Common myeloid progenitor, CD34-positive (primary cell): Measurements from ENCODE around the gene ENKD1.
A peak's percentile ranks its signal among the peaks of the same experiment; 100 is the strongest.

ENCODE experiments used
- CTCF ChIA-PET: fragments of 350-600 bp; sonication (Branson Sonifier 250); formaldehyde crosslinking; loops from one replicate; lab custom pipeline; 2021; ENCODE audit warnings: antibody characterized with exemption; lab: Charles Lee
- POLR2A ChIA-PET: fragments of 350-600 bp; sonication (Branson Sonifier 250); formaldehyde crosslinking; loops from one replicate; lab custom pipeline; 2021; ENCODE audit warnings: antibody characterized with exemption; lab: Charles Lee
- DNase-seq, 3 donors: peaks; one replicate each; pipeline versions ENCODE4 v3.0.0 to v3.0.0-alpha.2; 2013
- H3K27ac ChIP-seq, 2 experiments: 1 replicate in 1 of 2; 2 replicates in 1 of 2; pipeline ENCODE4 v1.7.0; 2013; ENCODE audit warnings: inconsistent platforms in 2 of 2, low read length in 2 of 2, mild to moderate bottlenecking in 2 of 2, low read depth in 1 of 2, moderate library complexity in 1 of 2; ENCODE audit not compliant: severe bottlenecking in 2 of 2, insufficient read depth in 1 of 2, poor library complexity in 1 of 2
- H3K27me3 ChIP-seq, 5 experiments: replicated peaks in 2 of 5; 1 replicate in 3 of 5; 2 replicates in 2 of 5; pipeline versions ENCODE4 v1.6.1 to v1.7.0; 2013; ENCODE audit warnings: low read length in 4 of 5, mild to moderate bottlenecking in 2 of 5, moderate library complexity in 2 of 5, inconsistent platforms in 1 of 5; ENCODE audit not compliant: insufficient read depth in 5 of 5, control insufficient read depth in 4 of 5
- H3K36me3 ChIP-seq, 4 experiments: 1 replicate in 2 of 4; 2 replicates in 2 of 4; pipeline versions ENCODE4 v1.6.1 to v1.7.0; 2013; ENCODE audit warnings: low read length in 3 of 4, control low read depth in 1 of 4, mild to moderate bottlenecking in 1 of 4; ENCODE audit not compliant: control insufficient read depth in 4 of 4, insufficient read depth in 4 of 4
- H3K4me1 ChIP-seq, 4 experiments: 1 replicate in 3 of 4; 2 replicates in 1 of 4; pipeline versions ENCODE4 v1.6.1 to v1.7.1; 2013; ENCODE audit warnings: low read length in 3 of 4, mild to moderate bottlenecking in 3 of 4, control low read depth in 1 of 4, inconsistent platforms in 1 of 4, moderate library complexity in 1 of 4; ENCODE audit not compliant: control insufficient read depth in 4 of 4, insufficient read depth in 4 of 4; ENCODE audit errors: control extremely low read depth in 1 of 4
- H3K4me3 ChIP-seq, 7 experiments: 1 replicate in 4 of 7; 2 replicates in 3 of 7; pipeline versions ENCODE4 v1.5.1 to v1.7.0; 2013; ENCODE audit warnings: mild to moderate bottlenecking in 7 of 7, low read length in 6 of 7, moderate library complexity in 6 of 7, inconsistent platforms in 2 of 7, low read depth in 2 of 7, control low read depth in 1 of 7; ENCODE audit not compliant: insufficient read depth in 4 of 7, control insufficient read depth in 1 of 7; ENCODE audit errors: extremely low read depth in 1 of 7
- H3K9me3 ChIP-seq, 5 experiments: 1 replicate in 4 of 5; 2 replicates in 1 of 5; pipeline versions ENCODE4 v1.6.1 to v1.7.1; 2013; ENCODE audit warnings: low read length in 4 of 5, mild to moderate bottlenecking in 2 of 5, inconsistent platforms in 1 of 5, low read depth in 1 of 5, moderate library complexity in 1 of 5; ENCODE audit not compliant: control insufficient read depth in 4 of 5, insufficient read depth in 2 of 5; ENCODE audit errors: control extremely low read depth in 1 of 5
- WGBS: methylation state at CpG from one replicate; pipeline ENCODE4 v1.1.5; 2013; ENCODE audit not compliant: insufficient coverage; 5-methylcytosine and 5-hydroxymethylcytosine counted together

The ENKD1 gene

GRCh38 chr16:67669499-67670101, 3.0 kb upstream of the ENKD1 start:
- POLR2A ChIA-PET: interaction anchor here (1.2 kb wide), 1 partner anchor 123 kb away, joined by 3 read pairs; no protein-coding TSS in a partner anchor
- no peak for DNase-seq
- Histone ChIP-seq H3K27ac (no peak overlapping the region), H3K9me3 (no peaks in the 10 kb centered on the region), H3K36me3 (peaks cover 0 to 5% (median 2%) of the 10 kb centered on the region in 4 experiments), H3K4me1 (peaks cover 5 to 56% (median 50%) of the 10 kb centered on the region in 4 experiments), H3K27me3 (no peaks in the 10 kb centered on the region), H3K4me3 (no peak overlapping the region)
- 94% methylated on average over 10 of the region's 10 CpGs for WGBS
- CTCF ChIA-PET: interaction anchor here (0.6 to 10.1 kb wide), 22 partner anchors 11 to 259 kb away, joined by 3 to 111 read pairs (median 4); partner anchors contain the start of genes CARMIL2 and CTCF

DNA sequence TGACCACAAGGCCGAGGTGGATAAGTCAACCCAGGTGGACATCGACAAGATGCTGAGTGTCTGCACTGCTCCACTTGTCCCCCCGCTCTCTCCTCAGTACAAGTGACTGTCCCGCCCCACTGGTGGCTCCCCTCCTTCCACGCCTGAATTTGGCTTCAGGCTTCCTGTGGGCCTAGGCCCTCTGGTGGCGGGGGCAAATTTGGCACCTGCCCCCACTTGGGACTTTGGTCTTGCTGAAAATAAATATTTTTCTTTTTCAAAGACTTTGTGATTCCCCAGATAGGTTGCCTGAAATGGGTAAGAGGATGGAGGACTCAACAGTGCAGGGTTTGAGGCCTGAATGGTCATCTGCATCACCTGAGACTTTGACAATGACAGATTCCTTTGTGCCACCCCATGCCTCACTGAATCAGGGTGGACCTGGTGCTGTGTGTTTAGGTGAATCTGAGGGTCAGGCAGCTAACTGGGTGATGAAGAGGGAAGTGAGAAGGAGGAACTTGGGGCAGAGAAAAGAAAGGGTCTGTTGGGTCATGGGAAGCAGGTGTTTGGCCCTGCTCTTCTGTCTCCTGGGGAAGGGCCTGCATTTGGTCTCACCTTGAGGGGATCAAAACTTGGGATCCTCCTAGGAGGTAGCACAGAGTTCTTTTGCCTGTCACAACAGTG, 2.1 kb upstream of the ENKD1 start:
- Histone ChIP-seq H3K4me3 (peak overlapping the region in 2 of 7 experiments; percentile 13 to 20), H3K27ac (peak overlapping the region in 1 of 2 experiments; percentile 45), H3K9me3 (no peaks in the 10 kb centered on the region), H3K4me1 (peaks cover 5 to 47% (median 40%) of the 10 kb centered on the region in 4 experiments), H3K27me3 (no peaks in the 10 kb centered on the region), H3K36me3 (peaks cover 0 to 7% (median 2%) of the 10 kb centered on the region in 4 experiments)
- 89% methylated on average over 5 of the region's 6 CpGs for WGBS
- ChIA-PET POLR2A (interaction anchor here (1.2 to 2.8 kb wide), 2 partner anchors 106 to 122 kb away, joined by 3 to 8 read pairs; partner anchors contain the start of gene CTCF), CTCF (interaction anchor here (0.7 to 10.1 kb wide), 27 partner anchors 8 to 260 kb away, joined by 3 to 111 read pairs (median 4); partner anchors contain the start of genes CARMIL2 and CTCF)
- peak in 2 of 3 donors; percentile 48 to 54 for DNase-seq

- H3K4me1 ChIP-seq: peaks cover 2 to 40% (median 33%) of the 10 kb centered on the region in 4 experiments
- H3K4me3 ChIP-seq: peak overlapping the region in 5 of 7 experiments; percentile 71 to 90 (median 81)
- H3K27me3 ChIP-seq: no peaks in the 10 kb centered on the region
- peak; percentile 95 to 97 (median 97) for DNase-seq
- ChIA-PET POLR2A (interaction anchor here (2.8 kb wide), 1 partner anchor 105 kb away, joined by 8 read pairs; the partner anchor contains the start of gene CTCF), CTCF (interaction anchor here (0.6 to 10.1 kb wide), 29 partner anchors 9 to 267 kb away, joined by 3 to 111 read pairs (median 3); partner anchors contain the start of genes ATP6V0D1, CARMIL2 and CTCF)
- H3K9me3 ChIP-seq: no peaks in the 10 kb centered on the region
- peak overlapping the region in 1 of 2 experiments; percentile 45 for H3K27ac ChIP-seq
- WGBS: 13% methylated on average over 15 of the region's 18 CpGs
- peaks cover 0 to 5% (median 2%) of the 10 kb centered on the region in 4 experiments for H3K36me3 ChIP-seq
Observed at GRCh38 chr16:67667817-67668494, 1.4 kb upstream of the ENKD1 start.

GRCh38 chr16:67667453-67667816, 885 bp upstream of the ENKD1 start:
- Histone ChIP-seq H3K36me3 (peaks cover 0 to 10% (median 6%) of the 10 kb centered on the region in 4 experiments), H3K4me1 (peaks cover 2 to 36% (median 32%) of the 10 kb centered on the region in 4 experiments), H3K27ac (no peak overlapping the region), H3K27me3 (no peaks in the 10 kb centered on the region), H3K9me3 (no peaks in the 10 kb centered on the region), H3K4me3 (peak overlapping the region in 6 of 7 experiments; percentile 69 to 90 (median 78))
- WGBS: 33% methylated on average over 10 of the region's 10 CpGs
- POLR2A ChIA-PET: interaction anchor here (2.8 kb wide), 1 partner anchor 105 kb away, joined by 8 read pairs; the partner anchor contains the start of gene CTCF
- CTCF ChIA-PET: interaction anchor here (0.6 to 10.1 kb wide), 25 partner anchors 9 to 267 kb away, joined by 3 to 111 read pairs (median 3); partner anchors contain the start of genes ATP6V0D1, CARMIL2 and CTCF
- no peak for DNase-seq

DNA sequence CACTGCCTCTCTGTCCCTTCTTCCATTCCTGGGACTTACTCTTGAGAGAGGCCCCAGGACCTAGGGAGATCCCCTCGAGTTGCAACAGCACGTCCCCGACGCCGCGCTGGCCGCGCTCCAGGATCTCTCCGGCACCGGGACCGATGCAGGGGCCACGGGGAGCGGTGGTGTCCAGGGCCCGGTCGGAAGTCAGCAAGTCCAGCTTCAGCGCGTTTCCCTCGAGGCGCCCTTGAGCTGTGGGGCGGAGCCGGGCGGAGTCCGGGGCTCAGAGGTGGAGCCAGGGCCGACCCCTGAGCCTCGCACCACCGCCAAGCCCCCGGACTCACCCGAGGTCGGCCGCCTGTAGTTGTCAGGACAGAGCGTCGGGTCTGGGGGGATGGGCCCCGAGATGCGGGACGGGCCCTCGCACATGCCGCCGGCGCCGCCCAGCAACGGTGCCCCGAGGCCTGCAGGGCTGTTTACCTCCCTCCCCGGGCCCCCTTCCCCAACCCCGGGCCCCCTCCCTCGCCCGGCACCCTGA, 458 bp downstream of the ENKD1 start:
- H3K4me3 ChIP-seq: peak overlapping the region; percentile 59 to 90 (median 74)
- DNase-seq: peak in 1 of 3 donors; percentile 20
- CTCF ChIA-PET: interaction anchor here (1.0 to 10.1 kb wide), 8 partner anchors 8 to 172 kb away, joined by 3 to 111 read pairs (median 9); partner anchors contain the start of genes CARMIL2 and CTCF
- peak overlapping the region in 1 of 2 experiments; percentile 65 for H3K27ac ChIP-seq
- peaks cover 0 to 11% (median 7%) of the 10 kb centered on the region in 4 experiments for H3K36me3 ChIP-seq
- H3K27me3 ChIP-seq: no peaks in the 10 kb centered on the region
- POLR2A ChIA-PET: interaction anchor here (2.0 to 2.8 kb wide), 2 partner anchors 103 to 119 kb away, joined by 6 to 8 read pairs; partner anchors contain the start of gene CTCF
- under 1% methylated on average over 34 of the region's 46 CpGs for WGBS
- H3K4me1 ChIP-seq: peaks cover 2 to 45% (median 38%) of the 10 kb centered on the region in 4 experiments
- no peaks in the 10 kb centered on the region for H3K9me3 ChIP-seq

GRCh38 chr16:67665598-67665997, 952 bp downstream of the ENKD1 start:
- peak overlapping the region in 5 of 7 experiments; percentile 43 to 90 (median 81) for H3K4me3 ChIP-seq
- ChIA-PET POLR2A (interaction anchor here (2.0 kb wide), 1 partner anchor 118 kb away, joined by 6 read pairs; no protein-coding TSS in a partner anchor), CTCF (interaction anchor here (1.0 to 10.1 kb wide), 7 partner anchors 21 to 172 kb away, joined by 3 to 111 read pairs (median 9); partner anchors contain the start of genes CARMIL2 and CTCF)
- H3K4me1 ChIP-seq: peaks cover 2 to 47% (median 40%) of the 10 kb centered on the region in 4 experiments
- DNase-seq: no peak
- H3K27ac ChIP-seq: peak overlapping the region in 1 of 2 experiments; percentile 65
- H3K27me3 ChIP-seq: no peaks in the 10 kb centered on the region
- H3K36me3 ChIP-seq: peaks cover 0 to 11% (median 7%) of the 10 kb centered on the region in 4 experiments
- H3K9me3 ChIP-seq: no peaks in the 10 kb centered on the region
- WGBS: 82% methylated on average over 4 of the region's 5 CpGs
